Measurements from ENCODE around the gene ZNF724.
"Not testable (repeated sequence)": the region's sequence is repeated elsewhere in the genome, so short reads cannot be mapped to it uniquely, and the experiment has no call there.

ZNF724 gene

DNA sequence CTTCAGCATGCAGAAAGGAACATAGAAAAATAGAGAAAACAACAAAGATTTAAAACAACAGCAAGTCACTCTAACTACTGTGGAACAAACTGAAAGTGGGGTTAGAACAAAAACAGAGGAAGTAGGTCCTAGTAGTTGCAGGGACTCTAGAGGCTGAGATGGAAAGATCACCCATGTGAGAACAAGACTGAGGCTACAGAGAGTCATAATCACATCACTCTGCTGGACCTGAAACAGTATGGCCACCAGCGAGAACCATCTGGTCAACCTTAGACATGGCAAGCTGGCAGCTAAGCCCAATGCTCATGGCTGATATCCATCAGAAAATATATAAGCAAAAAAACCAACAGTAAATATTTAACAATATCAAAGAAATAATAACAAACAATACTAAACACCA, 35.8 kb upstream of the ZNF724 start:
- H2AFZ ChIP-seq (ENCODE audit: low read depth, low read length) = no peak overlapping the region
- H3K4me1 ChIP-seq (ENCODE audit: low read length) = no peaks in the 10 kb centered on the region
- H3K9ac ChIP-seq (ENCODE audit: low read length) = no peak overlapping the region
- no peak overlapping the region for H3K4me2 ChIP-seq (ENCODE audit: low read length)
- H4K20me1 ChIP-seq (ENCODE audit: insufficient read depth, low read length) = no peaks in the 10 kb centered on the region
- H3K36me3 ChIP-seq (replicated peaks; ENCODE audit: low read depth, low read length) = no peaks in the 10 kb centered on the region
- no peak overlapping the region for H3K27ac ChIP-seq (ENCODE audit: low read length)
- TF ChIP-seq, protein P1, sequence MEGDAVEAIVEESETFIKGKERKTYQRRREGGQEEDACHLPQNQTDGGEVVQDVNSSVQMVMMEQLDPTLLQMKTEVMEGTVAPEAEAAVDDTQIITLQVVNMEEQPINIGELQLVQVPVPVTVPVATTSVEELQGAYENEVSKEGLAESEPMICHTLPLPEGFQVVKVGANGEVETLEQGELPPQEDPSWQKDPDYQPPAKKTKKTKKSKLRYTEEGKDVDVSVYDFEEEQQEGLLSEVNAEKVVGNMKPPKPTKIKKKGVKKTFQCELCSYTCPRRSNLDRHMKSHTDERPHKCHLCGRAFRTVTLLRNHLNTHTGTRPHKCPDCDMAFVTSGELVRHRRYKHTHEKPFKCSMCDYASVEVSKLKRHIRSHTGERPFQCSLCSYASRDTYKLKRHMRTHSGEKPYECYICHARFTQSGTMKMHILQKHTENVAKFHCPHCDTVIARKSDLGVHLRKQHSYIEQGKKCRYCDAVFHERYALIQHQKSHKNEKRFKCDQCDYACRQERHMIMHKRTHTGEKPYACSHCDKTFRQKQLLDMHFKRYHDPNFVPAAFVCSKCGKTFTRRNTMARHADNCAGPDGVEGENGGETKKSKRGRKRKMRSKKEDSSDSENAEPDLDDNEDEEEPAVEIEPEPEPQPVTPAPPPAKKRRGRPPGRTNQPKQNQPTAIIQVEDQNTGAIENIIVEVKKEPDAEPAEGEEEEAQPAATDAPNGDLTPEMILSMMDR (IDR thresholded peaks at IDR 0.05; ENCODE audit: low read depth, low read length) = no peak
- TF ChIP-seq EZH2phosphoT487 (IDR thresholded peaks at IDR 0.05; ENCODE audit: low read depth) = no peak
- H3K4me3 ChIP-seq (ENCODE audit: low read length) = no peak overlapping the region
- no peaks in the 10 kb centered on the region for H3K79me2 ChIP-seq (ENCODE audit: low read length)
- no peaks in the 10 kb centered on the region for H3K27me3 ChIP-seq (ENCODE audit: low read depth, low read length)
- no peaks in the 10 kb centered on the region; the same call in none of the 2 replicates for H3K9me3 ChIP-seq (ENCODE audit: insufficient read depth, low read length)

DNA sequence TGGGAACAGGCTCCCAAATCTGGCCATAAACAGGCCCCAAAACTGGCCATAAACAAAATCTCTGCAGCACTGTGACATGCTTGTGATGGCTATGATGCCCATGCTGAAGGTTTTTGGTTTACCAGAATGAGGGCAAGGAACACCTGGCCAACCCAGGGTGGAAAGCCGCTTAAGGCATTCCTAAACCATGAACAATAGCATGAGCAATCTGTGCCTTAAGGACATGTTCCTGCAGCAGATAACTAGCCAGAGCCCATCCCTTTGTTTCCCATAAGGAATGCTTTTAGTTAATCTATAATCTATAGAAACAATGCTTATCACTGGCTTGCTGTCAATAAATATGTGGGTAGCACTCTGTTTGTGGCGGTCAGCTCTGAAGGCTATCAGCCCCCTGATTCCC, 35.1 kb upstream of the ZNF724 start:
- H3K4me2 ChIP-seq (ENCODE audit: low read length); H3K9ac ChIP-seq (ENCODE audit: low read length); H3K27ac ChIP-seq (ENCODE audit: low read length); H2AFZ ChIP-seq (ENCODE audit: low read depth, low read length); H3K79me2 ChIP-seq (ENCODE audit: low read length); H3K36me3 ChIP-seq (replicated peaks; ENCODE audit: low read depth, low read length); H3K9me3 ChIP-seq (ENCODE audit: insufficient read depth, low read length); H3K4me3 ChIP-seq (ENCODE audit: low read length); H3K4me1 ChIP-seq (ENCODE audit: low read length); H3K27me3 ChIP-seq (ENCODE audit: low read depth, low read length); H4K20me1 ChIP-seq (ENCODE audit: insufficient read depth, low read length): not testable (repeated sequence)

DNA sequence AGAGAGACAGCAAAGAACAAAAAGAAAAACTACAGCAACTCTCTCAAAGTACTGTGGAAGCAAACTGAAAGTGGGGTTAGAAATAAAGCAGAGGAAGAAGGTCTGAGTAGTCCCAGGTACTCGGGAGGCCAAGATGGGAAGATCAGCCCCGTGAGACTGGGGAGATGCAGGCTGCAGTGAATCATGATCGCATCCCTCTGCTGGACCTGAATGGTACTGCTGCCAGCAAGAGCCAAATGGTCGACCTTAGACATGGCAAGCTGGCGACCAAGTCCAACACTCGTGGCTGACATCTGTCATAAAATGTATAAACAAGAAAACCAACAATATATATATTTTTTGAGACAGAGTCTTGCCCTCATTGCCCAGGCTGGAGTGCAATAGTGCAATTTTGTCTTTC, 33.7 kb upstream of the ZNF724 start:
- no peaks in the 10 kb centered on the region for H4K20me1 ChIP-seq (ENCODE audit: insufficient read depth, low read length)
- no peaks in the 10 kb centered on the region for H3K36me3 ChIP-seq (replicated peaks; ENCODE audit: low read depth, low read length)
- H3K9ac ChIP-seq (ENCODE audit: low read length) = no peak overlapping the region
- no peak overlapping the region for H2AFZ ChIP-seq (ENCODE audit: low read depth, low read length)
- H3K4me2 ChIP-seq (ENCODE audit: low read length) = no peak overlapping the region
- H3K4me3 ChIP-seq (ENCODE audit: low read length) = no peak overlapping the region
- H3K27me3 ChIP-seq (ENCODE audit: low read depth, low read length) = no peaks in the 10 kb centered on the region
- no peak overlapping the region for H3K27ac ChIP-seq (ENCODE audit: low read length)
- H3K4me1 ChIP-seq (ENCODE audit: low read length) = no peaks in the 10 kb centered on the region
- TF ChIP-seq, protein P1 (IDR thresholded peaks at IDR 0.05; ENCODE audit: low read depth, low read length) = peak; percentile 36
- TF ChIP-seq EZH2phosphoT487 (IDR thresholded peaks at IDR 0.05; ENCODE audit: low read depth) = no peak
- H3K79me2 ChIP-seq (ENCODE audit: low read length) = no peaks in the 10 kb centered on the region
- no peaks in the 10 kb centered on the region; the same call in none of the 2 replicates for H3K9me3 ChIP-seq (ENCODE audit: insufficient read depth, low read length)

DNA sequence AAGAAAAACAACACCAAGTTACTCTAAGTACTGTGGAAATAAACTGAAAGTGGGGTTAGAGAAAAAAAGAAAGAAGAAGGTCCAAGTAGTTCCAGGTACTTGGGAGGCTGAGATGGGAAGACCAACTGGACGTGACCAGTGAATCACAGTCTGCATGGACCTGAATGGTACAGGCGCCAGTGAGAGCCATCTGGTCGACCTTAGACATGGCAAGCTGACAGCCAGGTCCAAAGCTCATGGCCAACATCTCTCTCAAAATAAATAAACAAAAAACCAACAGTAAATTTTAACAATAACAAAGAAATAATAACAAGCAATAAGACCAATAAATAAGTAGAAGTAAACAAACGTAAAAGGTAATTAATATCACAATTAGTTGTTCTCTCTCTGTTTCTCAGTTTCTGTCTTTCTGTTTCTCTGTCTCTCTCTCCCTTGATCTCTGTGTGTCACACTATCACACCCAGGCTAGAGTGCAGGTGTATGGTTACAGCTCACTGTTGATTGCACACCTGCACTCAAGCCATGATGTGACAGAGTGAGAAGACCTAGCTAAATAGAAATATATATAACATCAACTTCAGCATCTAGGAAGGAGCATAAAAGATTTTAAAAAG, 31.6 kb upstream of the ZNF724 start:
- H2AFZ ChIP-seq (ENCODE audit: low read depth, low read length) = peak overlapping the region; percentile 77
- no peak overlapping the region for H3K4me3 ChIP-seq (ENCODE audit: low read length)
- TF ChIP-seq, protein P1 (IDR thresholded peaks at IDR 0.05; ENCODE audit: low read depth, low read length) = no peak
- no peak for TF ChIP-seq EZH2phosphoT487 (IDR thresholded peaks at IDR 0.05; ENCODE audit: low read depth)
- no peaks in the 10 kb centered on the region for H3K27me3 ChIP-seq (ENCODE audit: low read depth, low read length)
- H3K79me2 ChIP-seq (ENCODE audit: low read length) = no peaks in the 10 kb centered on the region
- H3K36me3 ChIP-seq (replicated peaks; ENCODE audit: low read depth, low read length) = no peaks in the 10 kb centered on the region
- no peaks in the 10 kb centered on the region for H4K20me1 ChIP-seq (ENCODE audit: insufficient read depth, low read length)
- no peaks in the 10 kb centered on the region for H3K4me1 ChIP-seq (ENCODE audit: low read length)
- H3K27ac ChIP-seq (ENCODE audit: low read length) = no peak overlapping the region
- H3K4me2 ChIP-seq (ENCODE audit: low read length) = no peak overlapping the region
- H3K9ac ChIP-seq (ENCODE audit: low read length) = no peak overlapping the region
- H3K9me3 ChIP-seq (ENCODE audit: insufficient read depth, low read length) = no peaks in the 10 kb centered on the region

GRCh38 chr19:23278118-23278517, 27.9 kb upstream of the ZNF724 start:
- H3K36me3 ChIP-seq (replicated peaks; ENCODE audit: low read depth, low read length); H4K20me1 ChIP-seq (ENCODE audit: insufficient read depth, low read length); H2AFZ ChIP-seq (ENCODE audit: low read depth, low read length); H3K9ac ChIP-seq (ENCODE audit: low read length); H3K4me1 ChIP-seq (ENCODE audit: low read length); H3K4me2 ChIP-seq (ENCODE audit: low read length); H3K27me3 ChIP-seq (ENCODE audit: low read depth, low read length); H3K27ac ChIP-seq (ENCODE audit: low read length); H3K4me3 ChIP-seq (ENCODE audit: low read length); H3K9me3 ChIP-seq (ENCODE audit: insufficient read depth, low read length); H3K79me2 ChIP-seq (ENCODE audit: low read length): not testable (repeated sequence)

Data from OCI-LY3 (cell line).